H9 (cell line): ENCODE results near the gene NRXN3. TPM values are rescaled to one million over a fixed set of nuclear protein-coding genes. Genes with fewer than 3 reads are reported as not detected.

Experiments
- DNase-seq: peaks from one replicate; pipeline ENCODE4 v3.0.0-alpha.2; 2017
- H2AFZ ChIP-seq: one replicate; pipeline ENCODE4 v1.6.1; 2013; ENCODE audit warnings: mild to moderate bottlenecking, low read length, control low read depth, moderate library complexity
- H2AK5ac ChIP-seq: 2 replicates; pipeline ENCODE4 v1.6.1; 2013; ENCODE audit warnings: low read length, control low read depth, mixed read lengths; ENCODE audit not compliant: insufficient read length
- H2BK120ac ChIP-seq: one replicate; pipeline ENCODE4 v1.6.1; 2013; ENCODE audit warnings: low read depth, mild to moderate bottlenecking, low read length, control low read depth, inconsistent platforms; ENCODE audit not compliant: poor library complexity, severe bottlenecking
- H2BK12ac ChIP-seq: 2 replicates; pipeline ENCODE4 v1.6.1; 2013; ENCODE audit warnings: low read length, control low read depth, mixed read lengths, low read depth; ENCODE audit not compliant: insufficient read length
- H2BK15ac ChIP-seq: 2 replicates; pipeline ENCODE4 v1.6.1; 2013; ENCODE audit warnings: low read depth, low read length, control low read depth
- H2BK20ac ChIP-seq: one replicate; pipeline ENCODE4 v1.6.1; 2013; ENCODE audit warnings: low read depth, mild to moderate bottlenecking, low read length, control low read depth, inconsistent platforms; ENCODE audit not compliant: poor library complexity, severe bottlenecking
- H2BK5ac ChIP-seq: 2 replicates; pipeline ENCODE4 v1.6.1; 2013; ENCODE audit warnings: low read length, control low read depth, mixed read lengths; ENCODE audit not compliant: insufficient read length
- H3K14ac ChIP-seq: 2 replicates; pipeline ENCODE4 v1.6.1; 2013; ENCODE audit warnings: low read length, control low read depth; ENCODE audit not compliant: insufficient read depth
- H3K18ac ChIP-seq: 2 replicates; pipeline ENCODE4 v1.6.1; 2013; ENCODE audit warnings: low read depth, mild to moderate bottlenecking, mixed read lengths, low read length, control low read depth; ENCODE audit not compliant: insufficient read length
- H3K23ac ChIP-seq: 2 replicates; pipeline ENCODE4 v1.6.1; 2013; ENCODE audit warnings: low read length, control low read depth, mixed read lengths, low read depth; ENCODE audit not compliant: insufficient read length
- H3K23me2 ChIP-seq: 2 replicates; pipeline ENCODE4 v1.6.1; 2013; ENCODE audit warnings: low read depth, mild to moderate bottlenecking, mixed read lengths, low read length, control low read depth; ENCODE audit not compliant: insufficient read length, poor library complexity, severe bottlenecking
- H3K27ac ChIP-seq: 2 replicates; pipeline ENCODE4 v1.5.1; 2013; ENCODE audit warnings: low read length, control low read depth, mixed read lengths, low read depth; ENCODE audit not compliant: insufficient read length
- H3K27me3 ChIP-seq: 2 replicates; pipeline ENCODE4 v1.6.1; 2013; ENCODE audit warnings: low read length, control low read depth, inconsistent platforms; ENCODE audit not compliant: insufficient read depth
- H3K4ac ChIP-seq: 2 replicates; pipeline ENCODE4 v1.6.1; 2013; ENCODE audit warnings: low read depth, mild to moderate bottlenecking, control low read depth, inconsistent platforms, low read length, moderate library complexity
- H3K4me1 ChIP-seq: 2 replicates; pipeline ENCODE4 v1.6.1; 2013; ENCODE audit warnings: low read length, control low read depth, inconsistent platforms; ENCODE audit not compliant: insufficient read depth
- H3K4me2 ChIP-seq: 2 replicates; pipeline ENCODE4 v1.6.1; 2013; ENCODE audit warnings: low read length, control low read depth, mixed read lengths; ENCODE audit not compliant: insufficient read length, insufficient read depth
- H3K56ac ChIP-seq: 2 replicates; pipeline ENCODE4 v1.6.1; 2013; ENCODE audit warnings: low read depth, mild to moderate bottlenecking, mixed read lengths, low read length, control low read depth; ENCODE audit not compliant: insufficient read length
- H3K79me1 ChIP-seq: 2 replicates; pipeline ENCODE4 v1.6.1; 2013; ENCODE audit warnings: low read depth, mild to moderate bottlenecking, moderate library complexity, low read length, control low read depth, inconsistent platforms; ENCODE audit not compliant: insufficient read depth, poor library complexity, severe bottlenecking
- H3K79me2 ChIP-seq: 2 replicates; pipeline ENCODE4 v1.6.1; 2013; ENCODE audit warnings: low read length, control low read depth, inconsistent platforms; ENCODE audit not compliant: insufficient read depth
- H3K9ac ChIP-seq: 2 replicates; pipeline ENCODE4 v1.6.1; 2013; ENCODE audit warnings: low read length, control low read depth, mixed read lengths; ENCODE audit not compliant: insufficient read length; ENCODE audit errors: extremely low read depth
- H3K9me3 ChIP-seq: one replicate; pipeline ENCODE4 v1.6.1; 2013; ENCODE audit warnings: low read depth, low read length, inconsistent platforms; ENCODE audit not compliant: control insufficient read depth
- H3T11ph ChIP-seq: one replicate; pipeline ENCODE4 v1.6.1; 2013; ENCODE audit warnings: mild to moderate bottlenecking, low read length, control low read depth, inconsistent platforms
- H4K20me1 ChIP-seq: one replicate; pipeline ENCODE4 v1.6.1; 2013; ENCODE audit not compliant: control insufficient read depth, insufficient read length, insufficient read depth
- H4K5ac ChIP-seq: 2 replicates; pipeline ENCODE4 v1.6.1; 2013; ENCODE audit warnings: low read depth, mild to moderate bottlenecking, mixed read lengths, low read length, control low read depth; ENCODE audit not compliant: insufficient read length
- H4K8ac ChIP-seq: replicated peaks from 2 replicates; pipeline ENCODE4 v1.6.1; 2013; ENCODE audit warnings: low read length, control low read depth, mixed read lengths, low read depth; ENCODE audit not compliant: insufficient read length
- H4K91ac ChIP-seq: 2 replicates; pipeline ENCODE4 v1.6.1; 2013; ENCODE audit warnings: low read depth, mild to moderate bottlenecking, moderate library complexity, mixed read lengths, low read length, control low read depth; ENCODE audit not compliant: insufficient read length
- H3K27ac Mint-ChIP-seq, 3 experiments: 2 replicates in 2 of 3; 3 replicates in 1 of 3; pipeline ENCODE4 v1.8.0; 2020 to 2021; ENCODE audit warnings: mixed read lengths in 3 of 3, mild to moderate bottlenecking in 1 of 3, moderate library complexity in 1 of 3
- H3K27me3 Mint-ChIP-seq: 2 replicates; pipeline ENCODE4 v1.8.0; 2021; ENCODE audit warnings: low read depth, mild to moderate bottlenecking, moderate library complexity, mixed read lengths
- H3K36me3 Mint-ChIP-seq, 3 experiments: 2 replicates in 2 of 3; 3 replicates in 1 of 3; pipeline ENCODE4 v1.8.0; 2020 to 2021; ENCODE audit warnings: low read depth in 3 of 3, mixed read lengths in 3 of 3; ENCODE audit not compliant: insufficient read depth in 1 of 3
- H3K4me1 Mint-ChIP-seq, 2 experiments: 2 replicates each; pipeline ENCODE4 v1.8.0; 2020; ENCODE audit warnings: mixed read lengths in 2 of 2
- H3K4me3 Mint-ChIP-seq, 2 experiments: 2 replicates in 1 of 2; 3 replicates in 1 of 2; pipeline ENCODE4 v1.8.0; 2020 to 2021; ENCODE audit warnings: mild to moderate bottlenecking in 2 of 2, mixed read lengths in 2 of 2, moderate library complexity in 1 of 2
- H3K9me3 Mint-ChIP-seq, 2 experiments: 2 replicates in 1 of 2; 3 replicates in 1 of 2; pipeline ENCODE4 v1.8.0; 2020; ENCODE audit warnings: mild to moderate bottlenecking in 2 of 2, mixed read lengths in 2 of 2, moderate library complexity in 1 of 2
- WGBS: extraction: QIAGEN DNeasy Blood & Tissue Kit; methylation state at CpG from one replicate; pipeline ENCODE4 v1.1.7; 2013; ENCODE audit warnings: missing lambda C conversion rate, low lambda C conversion rate, mixed read lengths; ENCODE audit not compliant: insufficient read length; ENCODE audit errors: extremely low coverage; 5-methylcytosine and 5-hydroxymethylcytosine counted together
- total RNA-seq: library from RNA; stranded (reverse); gene quantifications from 2 replicates; pipeline ENCODE4 v1.2.1, GENCODE V29; 2021
- TF ChIP-seq, protein P1 (sequence below): fragments of 200-600 bp; sonication (generic); conservative IDR thresholded peaks from 3 replicates; pipeline ENCODE4 v1.8.0; 2021; ENCODE audit warnings: antibody characterized with exemption, mild to moderate bottlenecking

Gene NRXN3
- total RNA-seq, 1 experiment from 2014 or later: 1.8 TPM

- no peak overlapping the region for H3K4me2 ChIP-seq
- no peak overlapping the region for H2AK5ac ChIP-seq
- DNase-seq: no peak
- no peaks in the 10 kb centered on the region for H3K4me1 ChIP-seq
- no peak overlapping the region for H3K27ac ChIP-seq
- H3K27me3 Mint-ChIP-seq: no peaks in the 10 kb centered on the region
- no peak overlapping the region for H3K27ac Mint-ChIP-seq
- no peak overlapping the region for H3K4me3 Mint-ChIP-seq
- H3K9me3 Mint-ChIP-seq: no peaks in the 10 kb centered on the region
- H2AFZ ChIP-seq: no peak overlapping the region
- no peak overlapping the region for H3K18ac ChIP-seq
- no peaks in the 10 kb centered on the region for H3K27me3 ChIP-seq
- no peak overlapping the region for H3T11ph ChIP-seq
- no peaks in the 10 kb centered on the region for H3K36me3 Mint-ChIP-seq
- no CpG with 5 or more reads among the region's 2 CpGs for WGBS
- H2BK120ac ChIP-seq: no peak overlapping the region
- no peaks in the 10 kb centered on the region for H3K79me1 ChIP-seq
- H3K79me2 ChIP-seq: no peaks in the 10 kb centered on the region
- TF ChIP-seq, protein P1, sequence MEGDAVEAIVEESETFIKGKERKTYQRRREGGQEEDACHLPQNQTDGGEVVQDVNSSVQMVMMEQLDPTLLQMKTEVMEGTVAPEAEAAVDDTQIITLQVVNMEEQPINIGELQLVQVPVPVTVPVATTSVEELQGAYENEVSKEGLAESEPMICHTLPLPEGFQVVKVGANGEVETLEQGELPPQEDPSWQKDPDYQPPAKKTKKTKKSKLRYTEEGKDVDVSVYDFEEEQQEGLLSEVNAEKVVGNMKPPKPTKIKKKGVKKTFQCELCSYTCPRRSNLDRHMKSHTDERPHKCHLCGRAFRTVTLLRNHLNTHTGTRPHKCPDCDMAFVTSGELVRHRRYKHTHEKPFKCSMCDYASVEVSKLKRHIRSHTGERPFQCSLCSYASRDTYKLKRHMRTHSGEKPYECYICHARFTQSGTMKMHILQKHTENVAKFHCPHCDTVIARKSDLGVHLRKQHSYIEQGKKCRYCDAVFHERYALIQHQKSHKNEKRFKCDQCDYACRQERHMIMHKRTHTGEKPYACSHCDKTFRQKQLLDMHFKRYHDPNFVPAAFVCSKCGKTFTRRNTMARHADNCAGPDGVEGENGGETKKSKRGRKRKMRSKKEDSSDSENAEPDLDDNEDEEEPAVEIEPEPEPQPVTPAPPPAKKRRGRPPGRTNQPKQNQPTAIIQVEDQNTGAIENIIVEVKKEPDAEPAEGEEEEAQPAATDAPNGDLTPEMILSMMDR: no peak
- no peaks in the 10 kb centered on the region for H3K9me3 ChIP-seq
- H2BK15ac ChIP-seq: no peak overlapping the region
- H3K4ac ChIP-seq: no peak overlapping the region
- no peak overlapping the region for H3K9ac ChIP-seq
- H2BK20ac ChIP-seq: no peak overlapping the region
- H2BK5ac ChIP-seq: no peak overlapping the region
- H4K5ac ChIP-seq: no peak overlapping the region
- no peaks in the 10 kb centered on the region for H3K4me1 Mint-ChIP-seq
- H4K8ac ChIP-seq: no peak overlapping the region
- no peaks in the 10 kb centered on the region for H4K20me1 ChIP-seq
- H4K91ac ChIP-seq: no peak overlapping the region
- H3K23me2 ChIP-seq: no peaks in the 10 kb centered on the region
- H3K56ac ChIP-seq: no peak overlapping the region
- H2BK12ac ChIP-seq: no peak overlapping the region
- H3K23ac ChIP-seq: no peak overlapping the region
- no peak overlapping the region for H3K14ac ChIP-seq
These were observed 1529.0 kb downstream of the NRXN3 start for GRCh38 chr14:79699206-79699605.
